Measurements from ENCODE around the gene EDC4. TPM values are rescaled to one million over a fixed set of nuclear protein-coding genes. Genes with fewer than 3 reads are reported as not detected.
A peak's percentile ranks its signal among the peaks of the same experiment; 100 is the strongest.

Gene EDC4
- total and polyA plus RNA-seq, 2 of the 13 experiments (the other 11 are each of a cell fraction or from before 2014, with no cell fraction given) = 51.4 to 59.1 TPM

GRCh38 chr16:67892899-67893742 is 20.3 kb downstream of the EDC4 start, which contains the start of gene PSKH1 (continued):
- TF ChIP-seq ASH2L (IDR thresholded peaks at IDR 0.05; ENCODE audit: insufficient read length, low read depth, low read length) = peak; percentile 93
- TF ChIP-seq, protein P1, sequence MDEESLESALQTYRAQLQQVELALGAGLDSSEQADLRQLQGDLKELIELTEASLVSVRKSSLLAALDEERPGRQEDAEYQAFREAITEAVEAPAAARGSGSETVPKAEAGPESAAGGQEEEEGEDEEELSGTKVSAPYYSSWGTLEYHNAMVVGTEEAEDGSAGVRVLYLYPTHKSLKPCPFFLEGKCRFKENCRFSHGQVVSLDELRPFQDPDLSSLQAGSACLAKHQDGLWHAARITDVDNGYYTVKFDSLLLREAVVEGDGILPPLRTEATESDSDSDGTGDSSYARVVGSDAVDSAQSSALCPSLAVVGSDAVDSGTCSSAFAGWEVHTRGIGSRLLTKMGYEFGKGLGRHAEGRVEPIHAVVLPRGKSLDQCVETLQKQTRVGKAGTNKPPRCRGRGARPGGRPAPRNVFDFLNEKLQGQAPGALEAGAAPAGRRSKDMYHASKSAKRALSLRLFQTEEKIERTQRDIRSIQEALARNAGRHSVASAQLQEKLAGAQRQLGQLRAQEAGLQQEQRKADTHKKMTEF (CRISPR knock-in tag; IDR thresholded peaks at IDR 0.05) = no peak
- no peak for TF ChIP-seq ZNF615 (CRISPR knock-in tag; IDR thresholded peaks at IDR 0.05; ENCODE audit: borderline replicate concordance)
- TF ChIP-seq ZFY (CRISPR knock-in tag; IDR thresholded peaks at IDR 0.05) = peak; percentile 99
- no peak for TF ChIP-seq CEBPB (IDR thresholded peaks at IDR 0.05; ENCODE audit: borderline replicate concordance, low read depth, low read length)
- peak; percentile 67 for TF ChIP-seq RAD21 (CRISPR knock-in tag; IDR thresholded peaks at IDR 0.05)
- 0 out of 2 replicates have a peak, but pooled peaks have one; percentile 79 for TF ChIP-seq ZNF761 (CRISPR knock-in tag; conservative IDR thresholded peaks at IDR 0.05)
- 0 out of 2 replicates have a peak, but pooled peaks have one; percentile 89 for TF ChIP-seq BRCA1 (CRISPR knock-in tag; IDR thresholded peaks at IDR 0.05)
- peak; percentile 65; the same call in 1 of the 2 replicates for TF ChIP-seq ZNF501 (CRISPR knock-in tag; IDR thresholded peaks at IDR 0.05)
- TF ChIP-seq, protein P2, sequence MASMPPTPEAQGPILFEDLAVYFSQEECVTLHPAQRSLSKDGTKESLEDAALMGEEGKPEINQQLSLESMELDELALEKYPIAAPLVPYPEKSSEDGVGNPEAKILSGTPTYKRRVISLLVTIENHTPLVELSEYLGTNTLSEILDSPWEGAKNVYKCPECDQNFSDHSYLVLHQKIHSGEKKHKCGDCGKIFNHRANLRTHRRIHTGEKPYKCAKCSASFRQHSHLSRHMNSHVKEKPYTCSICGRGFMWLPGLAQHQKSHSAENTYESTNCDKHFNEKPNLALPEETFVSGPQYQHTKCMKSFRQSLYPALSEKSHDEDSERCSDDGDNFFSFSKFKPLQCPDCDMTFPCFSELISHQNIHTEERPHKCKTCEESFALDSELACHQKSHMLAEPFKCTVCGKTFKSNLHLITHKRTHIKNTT (CRISPR knock-in tag; IDR thresholded peaks at IDR 0.05) = peak; percentile 48; the same call in 1 of the 2 replicates
- TF ChIP-seq ZFP37 (CRISPR knock-in tag; IDR thresholded peaks at IDR 0.05; ENCODE audit: borderline replicate concordance) = peak; percentile 34; the same call in 1 of the 2 replicates
- TF ChIP-seq THAP9 (CRISPR knock-in tag; IDR thresholded peaks at IDR 0.05; ENCODE audit: borderline replicate concordance) = no peak
- TF ChIP-seq, protein P3, sequence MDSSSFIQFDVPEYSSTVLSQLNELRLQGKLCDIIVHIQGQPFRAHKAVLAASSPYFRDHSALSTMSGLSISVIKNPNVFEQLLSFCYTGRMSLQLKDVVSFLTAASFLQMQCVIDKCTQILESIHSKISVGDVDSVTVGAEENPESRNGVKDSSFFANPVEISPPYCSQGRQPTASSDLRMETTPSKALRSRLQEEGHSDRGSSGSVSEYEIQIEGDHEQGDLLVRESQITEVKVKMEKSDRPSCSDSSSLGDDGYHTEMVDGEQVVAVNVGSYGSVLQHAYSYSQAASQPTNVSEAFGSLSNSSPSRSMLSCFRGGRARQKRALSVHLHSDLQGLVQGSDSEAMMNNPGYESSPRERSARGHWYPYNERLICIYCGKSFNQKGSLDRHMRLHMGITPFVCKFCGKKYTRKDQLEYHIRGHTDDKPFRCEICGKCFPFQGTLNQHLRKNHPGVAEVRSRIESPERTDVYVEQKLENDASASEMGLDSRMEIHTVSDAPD (CRISPR knock-in tag; IDR thresholded peaks at IDR 0.05) = peak; percentile 41; the same call in 1 of the 2 replicates
- TF ChIP-seq ZNF773 (CRISPR knock-in tag; IDR thresholded peaks at IDR 0.05; ENCODE audit: borderline replicate concordance) = peak; percentile 84; the same call in 1 of the 2 replicates
- TF ChIP-seq ZNF574 (CRISPR knock-in tag; IDR thresholded peaks at IDR 0.05) = peak; percentile 74
- peak; percentile 81 for TF ChIP-seq JARID2 (CRISPR knock-in tag; IDR thresholded peaks at IDR 0.05; ENCODE audit: insufficient replicate concordance)
- TF ChIP-seq ZBTB3 (CRISPR knock-in tag; IDR thresholded peaks at IDR 0.05; ENCODE audit: borderline replicate concordance, low read depth) = no peak
- peak; percentile 62 for TF ChIP-seq XRCC5 (optimal IDR thresholded peaks at IDR 0.05; ENCODE audit: low read length)
